Measurements from ENCODE around the gene PPFIA1.

Gene PPFIA1

GRCh38 chr11:70299636-70300035 is 29.1 kb downstream of the PPFIA1 start:
- DNase-seq: no peak

- DNase-seq: no peak
These were observed 30.7 kb downstream of the PPFIA1 start for GRCh38 chr11:70301191-70301590.

GRCh38 chr11:70301721-70302418 is 31.4 kb downstream of the PPFIA1 start:
- DNase-seq: no peak

GRCh38 chr11:70302419-70302752 is 31.9 kb downstream of the PPFIA1 start:
- DNase-seq: no peak

- no peak for DNase-seq
These were observed 32.6 kb downstream of the PPFIA1 start for GRCh38 chr11:70303070-70303469.

- no peak for DNase-seq
These were observed 33.7 kb downstream of the PPFIA1 start for GRCh38 chr11:70304208-70304603.

GRCh38 chr11:70305501-70305900 is 35.0 kb downstream of the PPFIA1 start:
- no peak for DNase-seq

GRCh38 chr11:70306586-70307033 is 36.1 kb downstream of the PPFIA1 start:
- no peak for DNase-seq

GRCh38 chr11:70307176-70307575 is 36.7 kb downstream of the PPFIA1 start:
- DNase-seq: no peak

GRCh38 chr11:70311616-70312015 is 41.1 kb downstream of the PPFIA1 start:
- DNase-seq: no peak

- no peak for DNase-seq
These were observed 42.2 kb downstream of the PPFIA1 start for GRCh38 chr11:70312401-70313357.

GRCh38 chr11:70313945-70314344 is 43.5 kb downstream of the PPFIA1 start:
- no peak for DNase-seq

GRCh38 chr11:70314730-70315129 is 44.2 kb downstream of the PPFIA1 start:
- no peak for DNase-seq

- no peak for DNase-seq
These were observed 45.2 kb downstream of the PPFIA1 start for GRCh38 chr11:70315716-70316115.

- no peak for DNase-seq
These were observed 47.3 kb downstream of the PPFIA1 start for GRCh38 chr11:70317581-70318305.

GRCh38 chr11:70319396-70320076 is 49.0 kb downstream of the PPFIA1 start:
- no peak for DNase-seq

- no peak for DNase-seq
These were observed 52.2 kb downstream of the PPFIA1 start for GRCh38 chr11:70322666-70323065.

- DNase-seq: no peak
These were observed 53.3 kb downstream of the PPFIA1 start for GRCh38 chr11:70323806-70324205.

GRCh38 chr11:70324376-70325115 is 54.1 kb downstream of the PPFIA1 start:
- DNase-seq: no peak

- DNase-seq: no peak
These were observed 55.3 kb downstream of the PPFIA1 start for GRCh38 chr11:70325824-70326223.

- DNase-seq: no peak
These were observed 55.9 kb downstream of the PPFIA1 start for GRCh38 chr11:70326365-70326811.

- DNase-seq: no peak
These were observed 56.3 kb downstream of the PPFIA1 start for GRCh38 chr11:70326833-70327232.
